Neural crest cell (in vitro differentiated cells): Measurements from ENCODE around the gene APBA3. TPM values are rescaled to one million over a fixed set of nuclear protein-coding genes. Genes with fewer than 3 reads are reported as not detected.

Source experiments
- DNase-seq: peaks from one replicate; pipeline ENCODE4 v3.0.0; 2021; ENCODE audit warnings: low read depth, mixed read lengths, low spot score
- H3K27ac Mint-ChIP-seq: one replicate; pipeline ENCODE4 v1.8.0; 2021; ENCODE audit warnings: mild to moderate bottlenecking, mixed read lengths; ENCODE audit not compliant: unreplicated experiment
- H3K27me3 Mint-ChIP-seq: 2 replicates; pipeline ENCODE4 v1.8.0; 2021; ENCODE audit warnings: low read depth, mild to moderate bottlenecking, mixed read lengths
- H3K36me3 Mint-ChIP-seq: 2 replicates; pipeline ENCODE4 v1.8.0; 2021; ENCODE audit warnings: low read depth, mild to moderate bottlenecking, mixed read lengths
- H3K4me1 Mint-ChIP-seq: 2 replicates; pipeline ENCODE4 v1.8.0; 2021; ENCODE audit warnings: mixed read lengths
- H3K4me3 Mint-ChIP-seq: one replicate; pipeline ENCODE4 v1.8.0; 2021; ENCODE audit warnings: mild to moderate bottlenecking, mixed read lengths
- H3K9me3 Mint-ChIP-seq: 2 replicates; pipeline ENCODE4 v1.8.0; 2021; ENCODE audit warnings: mixed read lengths
- CTCF ChIP-seq: fragments of 200-600 bp; sonication (generic); conservative IDR thresholded peaks from 2 replicates; pipeline ENCODE4 v1.5.0; 2021; ENCODE audit warnings: antibody characterized with exemption, mild to moderate bottlenecking
- total RNA-seq: library from RNA; stranded (reverse); gene quantifications from 2 replicates; pipeline ENCODE4 v1.2.1, GENCODE V29; 2021

Gene APBA3
- total RNA-seq, 1 donor from 2014 or later = 24.5 TPM

DNA sequence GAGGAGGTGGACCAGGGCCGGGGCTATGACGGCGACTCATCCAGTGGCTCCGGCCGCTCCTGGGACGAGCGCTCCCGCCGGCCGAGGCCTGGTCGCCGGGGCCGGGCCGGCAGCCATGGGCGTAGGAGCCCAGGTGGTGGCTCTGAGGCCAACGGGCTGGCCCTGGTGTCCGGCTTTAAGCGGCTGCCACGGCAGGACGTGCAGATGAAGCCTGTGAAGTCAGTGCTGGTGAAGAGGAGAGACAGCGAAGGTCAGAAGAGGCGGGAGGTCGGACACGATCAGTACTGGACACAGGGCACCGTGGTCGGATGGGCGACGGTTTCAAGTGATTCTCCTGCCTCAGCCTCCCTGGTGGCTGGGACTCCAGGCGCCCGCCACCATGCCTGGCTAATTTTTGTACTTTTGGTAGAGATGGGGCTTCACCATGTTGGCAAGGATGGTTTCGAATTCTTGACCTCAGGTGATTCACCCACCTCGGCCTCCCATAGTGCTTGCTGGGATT lies 31.0 kb downstream of the APBA3 start:
- no peaks in the 10 kb centered on the region for H3K4me1 Mint-ChIP-seq
- TF ChIP-seq CTCF = no peak
- H3K27me3 Mint-ChIP-seq = peaks cover 31% of the 10 kb centered on the region
- H3K36me3 Mint-ChIP-seq = no peaks in the 10 kb centered on the region
- no peak overlapping the region for H3K4me3 Mint-ChIP-seq
- no peaks in the 10 kb centered on the region for H3K9me3 Mint-ChIP-seq
- H3K27ac Mint-ChIP-seq = no peak overlapping the region
- DNase-seq = no peak

GRCh38 chr19:3725640-3726310 lies 35.7 kb downstream of the APBA3 start:
- Mint-ChIP-seq H3K9me3 (no peaks in the 10 kb centered on the region), H3K27me3 (peaks cover 65% of the 10 kb centered on the region), H3K36me3 (no peaks in the 10 kb centered on the region), H3K4me3 (no peak overlapping the region), H3K27ac (no peak overlapping the region), H3K4me1 (no peaks in the 10 kb centered on the region)
- no peak for DNase-seq
- TF ChIP-seq CTCF = no peak

DNA sequence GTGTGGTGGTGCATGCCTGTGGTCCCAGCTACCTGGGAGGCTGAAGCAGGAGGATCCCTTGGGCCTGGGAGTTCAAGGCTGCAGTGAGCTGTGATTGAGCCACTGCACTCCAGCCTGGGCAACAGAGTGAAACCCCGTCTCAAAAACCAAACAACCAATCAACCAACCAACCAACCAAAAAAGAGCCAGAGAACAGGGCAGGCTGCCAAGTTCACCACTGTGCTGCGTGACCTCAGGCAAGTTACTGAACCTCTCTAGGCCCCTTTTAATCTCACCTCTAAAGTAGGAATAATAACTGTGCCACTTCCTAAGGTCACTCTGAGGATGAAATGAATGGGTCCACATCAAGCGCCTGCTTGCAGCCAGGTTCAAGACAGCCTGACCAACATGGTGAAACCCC lies 36.4 kb downstream of the APBA3 start:
- no peak overlapping the region for H3K4me3 Mint-ChIP-seq
- TF ChIP-seq CTCF = no peak
- no peaks in the 10 kb centered on the region for H3K4me1 Mint-ChIP-seq
- H3K27me3 Mint-ChIP-seq = peaks cover 71% of the 10 kb centered on the region
- DNase-seq = no peak
- no peaks in the 10 kb centered on the region for H3K9me3 Mint-ChIP-seq
- no peaks in the 10 kb centered on the region for H3K36me3 Mint-ChIP-seq
- no peak overlapping the region for H3K27ac Mint-ChIP-seq

DNA sequence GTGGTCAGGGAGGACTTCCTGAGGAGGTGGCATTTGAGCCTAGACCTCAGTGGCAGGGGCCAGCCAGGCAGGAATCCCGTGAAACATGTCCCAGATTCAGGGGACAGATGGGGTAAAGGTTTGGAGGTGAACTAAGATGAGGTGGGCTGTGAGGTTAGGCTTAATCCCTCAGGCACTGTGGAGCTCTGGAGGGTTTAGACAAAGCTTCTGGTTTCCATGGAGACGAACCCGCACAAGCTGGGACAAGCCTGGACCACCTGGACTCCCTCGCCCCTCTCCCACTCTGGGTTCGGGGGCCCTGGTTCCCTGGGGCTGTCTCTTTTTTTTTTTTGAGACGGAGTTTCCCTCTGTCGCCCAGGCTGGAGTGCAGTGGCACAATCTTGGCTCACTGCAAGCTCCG lies 37.6 kb downstream of the APBA3 start:
- no peaks in the 10 kb centered on the region for H3K4me1 Mint-ChIP-seq
- no peak for TF ChIP-seq CTCF
- peaks cover 81% of the 10 kb centered on the region for H3K27me3 Mint-ChIP-seq
- no peaks in the 10 kb centered on the region for H3K36me3 Mint-ChIP-seq
- no peak overlapping the region for H3K4me3 Mint-ChIP-seq
- no peak for DNase-seq
- no peak overlapping the region for H3K27ac Mint-ChIP-seq
- H3K9me3 Mint-ChIP-seq = no peaks in the 10 kb centered on the region

GRCh38 chr19:3723110-3723488 lies 38.4 kb downstream of the APBA3 start:
- Mint-ChIP-seq H3K4me3 (no peak overlapping the region), H3K9me3 (no peaks in the 10 kb centered on the region), H3K27ac (no peak overlapping the region), H3K27me3 (peaks cover 81% of the 10 kb centered on the region), H3K4me1 (no peaks in the 10 kb centered on the region), H3K36me3 (no peaks in the 10 kb centered on the region)
- TF ChIP-seq CTCF = no peak
- DNase-seq = no peak
